ENCODE results near the gene ITGAX. TPM values are rescaled to one million over a fixed set of nuclear protein-coding genes. Genes with fewer than 3 reads are reported as not detected.

Gene ITGAX
- total RNA-seq, 1 experiment from 2014 or later, result 0.14 TPM

DNA sequence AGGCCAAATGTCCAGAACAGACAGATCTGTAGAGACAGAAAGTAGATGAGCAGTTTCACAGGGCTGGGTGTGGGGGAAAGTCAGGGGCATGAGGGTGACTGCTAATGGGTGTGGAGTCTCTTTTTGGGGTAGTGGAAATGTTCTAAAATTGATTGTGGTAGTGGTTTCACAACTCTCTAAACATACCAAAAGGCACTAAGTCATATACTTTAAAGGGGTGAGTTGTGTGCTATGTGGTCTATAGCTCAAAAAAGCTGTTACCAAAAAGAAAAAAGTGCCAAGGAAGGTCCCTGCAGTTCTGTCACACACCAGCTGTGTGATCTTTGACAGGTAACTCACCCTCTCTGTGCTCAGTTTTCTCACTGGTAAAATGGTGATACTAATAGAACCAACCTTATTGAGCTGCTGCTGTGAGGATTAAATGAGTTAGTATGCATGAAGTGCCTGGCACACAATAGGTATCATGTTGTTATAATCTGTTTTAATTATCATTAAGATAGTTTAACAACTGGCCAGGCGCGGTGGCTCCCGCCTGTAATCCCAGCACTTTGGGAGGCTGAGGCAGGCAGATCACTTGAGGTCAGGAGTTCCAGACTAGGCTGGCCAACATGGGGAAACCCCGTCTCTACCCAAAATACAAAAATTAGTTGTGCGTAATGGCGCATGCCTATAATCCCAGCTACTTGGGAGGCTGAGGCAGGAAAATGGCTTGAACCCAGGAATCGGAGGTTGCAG is 10.3 kb downstream of the ITGAX start:
- Mint-ChIP-seq H3K27me3 (ENCODE audit: insufficient read depth, unreplicated experiment) (peaks cover under 1% of the 10 kb centered on the region), H3K4me1 (ENCODE audit: insufficient read depth, unreplicated experiment) (no peaks in the 10 kb centered on the region), H3K9me3 (ENCODE audit: unreplicated experiment) (no peaks in the 10 kb centered on the region), H3K4me3 (ENCODE audit: unreplicated experiment) (no peak overlapping the region), H3K27ac (ENCODE audit: low read depth, unreplicated experiment) (no peak overlapping the region), H3K36me3 (ENCODE audit: insufficient read depth, unreplicated experiment) (no peaks in the 10 kb centered on the region)
- DNase-seq (ENCODE audit: unreplicated experiment), result no peak
- intact Hi-C loops (cut with micrococcal nuclease), result no loop called here
- TF ChIP-seq, protein P1, sequence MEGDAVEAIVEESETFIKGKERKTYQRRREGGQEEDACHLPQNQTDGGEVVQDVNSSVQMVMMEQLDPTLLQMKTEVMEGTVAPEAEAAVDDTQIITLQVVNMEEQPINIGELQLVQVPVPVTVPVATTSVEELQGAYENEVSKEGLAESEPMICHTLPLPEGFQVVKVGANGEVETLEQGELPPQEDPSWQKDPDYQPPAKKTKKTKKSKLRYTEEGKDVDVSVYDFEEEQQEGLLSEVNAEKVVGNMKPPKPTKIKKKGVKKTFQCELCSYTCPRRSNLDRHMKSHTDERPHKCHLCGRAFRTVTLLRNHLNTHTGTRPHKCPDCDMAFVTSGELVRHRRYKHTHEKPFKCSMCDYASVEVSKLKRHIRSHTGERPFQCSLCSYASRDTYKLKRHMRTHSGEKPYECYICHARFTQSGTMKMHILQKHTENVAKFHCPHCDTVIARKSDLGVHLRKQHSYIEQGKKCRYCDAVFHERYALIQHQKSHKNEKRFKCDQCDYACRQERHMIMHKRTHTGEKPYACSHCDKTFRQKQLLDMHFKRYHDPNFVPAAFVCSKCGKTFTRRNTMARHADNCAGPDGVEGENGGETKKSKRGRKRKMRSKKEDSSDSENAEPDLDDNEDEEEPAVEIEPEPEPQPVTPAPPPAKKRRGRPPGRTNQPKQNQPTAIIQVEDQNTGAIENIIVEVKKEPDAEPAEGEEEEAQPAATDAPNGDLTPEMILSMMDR (IDR thresholded peaks at IDR 0.05; ENCODE audit: unreplicated experiment), result no peak
- POLR2A ChIA-PET, result interaction anchor here (0.6 kb wide), 1 partner anchor 677 kb away, joined by 3 read pairs; no protein-coding TSS in a partner anchor
- BruUV-seq (replicated peaks), result no TSS peak
- CTCF ChIA-PET, result interaction anchor here (0.5 to 0.8 kb wide), 3 partner anchors 23 to 526 kb away, joined by 3 read pairs; partner anchors contain the start of gene HSD3B7

DNA sequence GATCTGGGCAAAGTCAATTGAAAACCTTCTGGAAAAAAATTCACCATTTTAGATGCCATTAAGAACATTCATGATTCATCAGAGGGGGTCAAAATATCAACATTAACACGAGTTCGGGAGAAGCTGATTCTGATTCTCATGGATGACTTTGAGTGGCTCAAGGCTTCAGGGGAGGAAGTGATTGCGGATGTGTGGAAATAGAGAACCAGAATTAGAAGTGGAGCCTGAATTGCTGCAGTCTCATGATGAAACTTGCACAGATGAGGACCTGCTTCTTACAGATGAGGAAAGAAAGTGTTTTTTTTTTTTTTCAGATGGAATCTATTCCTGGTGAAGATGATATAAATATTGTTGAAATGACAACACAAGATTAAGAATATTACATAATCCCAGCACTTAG is 12.9 kb downstream of the ITGAX start:
- H3K36me3 Mint-ChIP-seq (ENCODE audit: insufficient read depth, unreplicated experiment), result no peaks in the 10 kb centered on the region
- BruUV-seq (replicated peaks), result no TSS peak
- H3K4me1 Mint-ChIP-seq (ENCODE audit: insufficient read depth, unreplicated experiment), result no peaks in the 10 kb centered on the region
- H3K27me3 Mint-ChIP-seq (ENCODE audit: insufficient read depth, unreplicated experiment), result peaks cover 25% of the 10 kb centered on the region
- TF ChIP-seq, protein P1 (IDR thresholded peaks at IDR 0.05; ENCODE audit: unreplicated experiment), result no peak
- H3K4me3 Mint-ChIP-seq (ENCODE audit: unreplicated experiment), result no peak overlapping the region
- intact Hi-C loops (cut with micrococcal nuclease), result no loop called here
- CTCF ChIA-PET, result interaction anchor here (0.7 kb wide), 1 partner anchor 78 kb away, joined by 5 read pairs; no protein-coding TSS in a partner anchor
- no peaks in the 10 kb centered on the region for H3K9me3 Mint-ChIP-seq (ENCODE audit: unreplicated experiment)
- POLR2A ChIA-PET, result interaction anchor here (0.7 kb wide), 1 partner anchor 164 kb away, joined by 3 read pairs; no protein-coding TSS in a partner anchor
- DNase-seq (ENCODE audit: unreplicated experiment), result no peak
- no peak overlapping the region for H3K27ac Mint-ChIP-seq (ENCODE audit: low read depth, unreplicated experiment)

DNA sequence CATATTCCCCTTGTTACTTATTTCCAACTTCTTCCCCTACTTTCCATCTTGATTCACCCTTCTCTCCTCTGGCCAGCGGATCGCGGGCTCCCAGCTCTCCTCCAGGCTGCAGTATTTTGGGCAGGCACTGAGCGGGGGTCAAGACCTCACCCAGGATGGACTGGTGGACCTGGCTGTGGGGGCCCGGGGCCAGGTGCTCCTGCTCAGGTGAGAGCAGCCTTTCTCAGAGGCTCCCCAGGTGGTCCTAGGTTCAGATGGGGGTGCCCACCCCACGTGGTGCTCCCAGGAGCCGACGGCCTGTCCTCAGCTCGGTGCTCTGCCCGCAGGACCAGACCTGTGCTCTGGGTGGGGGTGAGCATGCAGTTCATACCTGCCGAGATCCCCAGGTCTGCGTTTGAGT is 16.0 kb downstream of the ITGAX start:
- POLR2A ChIA-PET, result no interaction called here
- Mint-ChIP-seq H3K9me3 (ENCODE audit: unreplicated experiment) (no peaks in the 10 kb centered on the region), H3K36me3 (ENCODE audit: insufficient read depth, unreplicated experiment) (no peaks in the 10 kb centered on the region), H3K27me3 (ENCODE audit: insufficient read depth, unreplicated experiment) (peaks cover 47% of the 10 kb centered on the region), H3K4me3 (ENCODE audit: unreplicated experiment) (no peak overlapping the region), H3K4me1 (ENCODE audit: insufficient read depth, unreplicated experiment) (no peaks in the 10 kb centered on the region), H3K27ac (ENCODE audit: low read depth, unreplicated experiment) (no peak overlapping the region)
- no peak for DNase-seq (ENCODE audit: unreplicated experiment)
- TF ChIP-seq, protein P1 (IDR thresholded peaks at IDR 0.05; ENCODE audit: unreplicated experiment), result no peak
- CTCF ChIA-PET, result no interaction called here
- intact Hi-C loops (cut with micrococcal nuclease), result no loop called here
- BruUV-seq (replicated peaks), result no TSS peak

DNA sequence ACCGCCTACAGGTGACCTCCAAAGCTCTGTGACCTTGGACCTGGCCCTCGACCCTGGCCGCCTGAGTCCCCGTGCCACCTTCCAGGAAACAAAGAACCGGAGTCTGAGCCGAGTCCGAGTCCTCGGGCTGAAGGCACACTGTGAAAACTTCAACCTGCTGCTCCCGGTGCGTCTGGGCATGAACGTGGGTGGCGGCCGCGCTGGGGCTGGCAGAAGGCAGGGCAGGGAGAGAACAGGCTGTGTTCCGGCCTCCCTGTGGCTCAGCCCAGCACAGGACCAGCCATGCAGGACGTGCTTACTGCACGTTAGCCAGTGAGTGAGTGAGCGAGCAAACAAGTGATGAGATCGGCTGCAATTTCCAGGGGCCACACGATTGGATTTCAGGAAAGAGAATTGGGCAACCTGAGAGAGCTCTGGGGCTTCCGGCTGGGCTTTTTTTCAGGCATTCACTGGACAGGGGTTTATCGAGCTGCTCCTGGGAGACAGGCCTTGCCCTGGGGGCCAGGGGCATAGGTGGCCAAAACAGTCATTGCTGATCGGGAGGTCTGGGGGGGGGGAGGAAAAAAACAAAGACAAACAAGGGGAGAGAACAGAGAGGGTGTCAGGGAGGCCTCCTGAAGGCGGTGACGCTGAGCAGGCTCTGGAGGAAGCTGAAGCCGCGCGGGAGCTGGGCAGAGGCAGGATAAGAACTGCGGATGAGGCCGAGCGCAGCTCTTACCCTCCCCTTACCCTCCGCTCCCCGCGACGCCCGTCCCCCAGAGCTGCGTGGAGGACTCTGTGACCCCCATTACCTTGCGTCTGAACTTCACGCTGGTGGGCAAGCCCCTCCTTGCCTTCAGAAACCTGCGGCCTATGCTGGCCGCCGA is 16.9 kb downstream of the ITGAX start:
- Mint-ChIP-seq H3K36me3 (ENCODE audit: insufficient read depth, unreplicated experiment) (no peaks in the 10 kb centered on the region), H3K27me3 (ENCODE audit: insufficient read depth, unreplicated experiment) (peaks cover 47% of the 10 kb centered on the region), H3K4me3 (ENCODE audit: unreplicated experiment) (no peak overlapping the region), H3K9me3 (ENCODE audit: unreplicated experiment) (no peaks in the 10 kb centered on the region), H3K27ac (ENCODE audit: low read depth, unreplicated experiment) (no peak overlapping the region), H3K4me1 (ENCODE audit: insufficient read depth, unreplicated experiment) (no peaks in the 10 kb centered on the region)
- no peak for DNase-seq (ENCODE audit: unreplicated experiment)
- ChIA-PET POLR2A (interaction anchor here (0.7 kb wide), 1 partner anchor 11 kb away, joined by 3 read pairs; no protein-coding TSS in a partner anchor), CTCF (interaction anchor here (1.1 to 1.3 kb wide), 2 partner anchors 19 to 80 kb away, joined by 3 to 4 read pairs; no protein-coding TSS in a partner anchor)
- TF ChIP-seq, protein P1 (IDR thresholded peaks at IDR 0.05; ENCODE audit: unreplicated experiment), result no peak
- BruUV-seq (replicated peaks), result no TSS peak
- intact Hi-C loops (cut with micrococcal nuclease), result no loop called here
